IMR-90 (cell line): ENCODE data around the gene ENAH. TPM values are rescaled to one million over a fixed set of nuclear protein-coding genes. Genes with fewer than 3 reads are reported as not detected.
"Not testable (repeated sequence)": the region's sequence is repeated elsewhere in the genome, so short reads cannot be mapped to it uniquely, and the experiment has no call there.

Source experiments
- ATAC-seq: fragments of 200-7000 bp; cut with Tn5 transposase; 2 replicates; pipeline ENCODE4 v1.9.1; 2020; ENCODE audit warnings: low read depth, mild to moderate bottlenecking, moderate library complexity
- BruUV-seq: library from RNA; stranded (reverse); fragments of 400-500 nt; replicated peaks from 2 replicates; lab custom pipeline; 2021; lab: Mats Ljungman, UMichigan
- CTCF ChIA-PET: fragments of 300-600 bp; formaldehyde crosslinking; extraction: SDS; loops from one replicate; lab custom pipeline; 2021; ENCODE audit warnings: antibody characterized with exemption; lab: Yijun Ruan, JAX
- POLR2A ChIA-PET: fragments of 300-600 bp; sonication (Branson Sonifier 250); formaldehyde crosslinking; loops from one replicate; lab custom pipeline; 2022; ENCODE audit warnings: antibody characterized with exemption; ENCODE audit not compliant: unreplicated experiment; lab: Charles Lee
- DNase-seq: peaks from one replicate; pipeline ENCODE4 v3.0.0; 2013
- H2AFZ ChIP-seq: replicated peaks from 2 replicates; pipeline ENCODE3; 2013; ENCODE audit warnings: low read length, mild to moderate bottlenecking; ENCODE audit not compliant: poor library complexity
- H2AK5ac ChIP-seq: 2 replicates; pipeline ENCODE4 v1.6.1; 2013; ENCODE audit warnings: low read depth, low read length, inconsistent platforms
- H2AK9ac ChIP-seq: replicated peaks from 2 replicates; pipeline ENCODE3; 2013; ENCODE audit warnings: mild to moderate bottlenecking, low read depth, low read length, moderate library complexity; ENCODE audit not compliant: poor library complexity
- H2BK120ac ChIP-seq: 2 replicates; pipeline ENCODE4 v1.6.1; 2013; ENCODE audit warnings: low read depth, low read length, inconsistent platforms
- H2BK15ac ChIP-seq: 3 replicates; pipeline ENCODE4 v1.6.1; 2013; ENCODE audit warnings: low read depth, low read length, inconsistent platforms
- H2BK20ac ChIP-seq: 2 replicates; pipeline ENCODE4 v1.6.1; 2013; ENCODE audit warnings: low read depth, mild to moderate bottlenecking, inconsistent platforms, low read length, moderate library complexity
- H2BK5ac ChIP-seq: 2 replicates; pipeline ENCODE4 v1.6.1; 2013; ENCODE audit warnings: mild to moderate bottlenecking, low read depth, low read length, inconsistent platforms; ENCODE audit not compliant: poor library complexity, severe bottlenecking
- H3K14ac ChIP-seq: replicated peaks from 2 replicates; pipeline ENCODE4 v1.6.1; 2013; ENCODE audit warnings: low read depth, low read length, inconsistent platforms
- H3K18ac ChIP-seq: 2 replicates; pipeline ENCODE4 v1.6.1; 2013; ENCODE audit warnings: low read depth, low read length, control low read depth
- H3K23ac ChIP-seq: 2 replicates; pipeline ENCODE4 v1.6.1; 2013; ENCODE audit warnings: low read depth, low read length, inconsistent platforms
- H3K27ac ChIP-seq: 2 replicates; pipeline ENCODE4 v1.5.1; 2013; ENCODE audit warnings: mild to moderate bottlenecking, control low read depth, low read length; ENCODE audit not compliant: insufficient read depth
- H3K27me3 ChIP-seq: 2 replicates; pipeline ENCODE4 v1.6.1; 2013; ENCODE audit warnings: low read length; ENCODE audit not compliant: control insufficient read depth, insufficient read depth
- H3K36me3 ChIP-seq: 2 replicates; pipeline ENCODE4 v1.6.1; 2013; ENCODE audit warnings: low read length, mixed read lengths; ENCODE audit not compliant: control insufficient read depth, insufficient read depth
- H3K4ac ChIP-seq: 2 replicates; pipeline ENCODE4 v1.6.1; 2013; ENCODE audit warnings: low read depth, low read length, inconsistent platforms
- H3K4me1 ChIP-seq: 2 replicates; pipeline ENCODE4 v1.6.1; 2013; ENCODE audit warnings: low read length, mixed read lengths; ENCODE audit not compliant: control insufficient read depth, insufficient read depth
- H3K4me2 ChIP-seq: 2 replicates; pipeline ENCODE4 v1.6.1; 2013; ENCODE audit warnings: low read depth, mild to moderate bottlenecking, control low read depth, low read length, moderate library complexity
- H3K4me3 ChIP-seq: 2 replicates; pipeline ENCODE4 v1.5.1; 2013; ENCODE audit warnings: low read depth, mild to moderate bottlenecking, control low read depth, low read length, moderate library complexity; ENCODE audit not compliant: insufficient read depth
- H3K56ac ChIP-seq: 2 replicates; pipeline ENCODE4 v1.6.1; 2013; ENCODE audit warnings: low read length, inconsistent platforms; ENCODE audit not compliant: insufficient read depth; ENCODE audit errors: extremely low read depth
- H3K79me1 ChIP-seq, 2 experiments: 2 replicates each; pipeline ENCODE4 v1.6.1; 2013; ENCODE audit warnings: low read length in 2 of 2, inconsistent platforms in 1 of 2, low read depth in 1 of 2
- H3K9ac ChIP-seq: 2 replicates; pipeline ENCODE4 v1.6.1; 2013; ENCODE audit warnings: low read depth, low read length, control low read depth
- H3K9me1 ChIP-seq: 2 replicates; pipeline ENCODE4 v1.6.1; 2013; ENCODE audit warnings: low read length, inconsistent platforms; ENCODE audit not compliant: insufficient read depth
- H3K9me3 ChIP-seq: 2 replicates; pipeline ENCODE4 v1.6.1; 2013; ENCODE audit warnings: low read length; ENCODE audit not compliant: control insufficient read depth, insufficient read depth
- H4K20me1 ChIP-seq: 2 replicates; pipeline ENCODE4 v1.6.1; 2013; ENCODE audit warnings: low read length, inconsistent platforms; ENCODE audit not compliant: insufficient read depth
- H4K5ac ChIP-seq: 2 replicates; pipeline ENCODE4 v1.6.1; 2013; ENCODE audit warnings: mild to moderate bottlenecking, low read depth, low read length, control low read depth
- H4K8ac ChIP-seq, 2 experiments: 2 replicates each; pipeline ENCODE4 v1.6.1; 2013; ENCODE audit warnings: low read depth in 2 of 2, low read length in 2 of 2, control low read depth in 1 of 2, inconsistent platforms in 1 of 2
- H4K91ac ChIP-seq: 2 replicates; pipeline ENCODE4 v1.6.1; 2013; ENCODE audit warnings: low read depth, low read length, inconsistent platforms; ENCODE audit not compliant: insufficient read depth
- WGBS, 2 experiments: methylation state at CpG; one replicate each; pipeline versions ENCODE4 v1.1.5 to v1.1.7; 2013; ENCODE audit warnings: missing lambda C conversion rate in 2 of 2; ENCODE audit not compliant: insufficient read length in 1 of 2; ENCODE audit errors: extremely low coverage in 2 of 2; 5-methylcytosine and 5-hydroxymethylcytosine counted together
- dilution Hi-C: fragments of 300-500 bp; cut with HindIII; formaldehyde crosslinking; loops from one replicate; pipeline ENCODE4 v1.14.3; 2018; ENCODE audit warnings: low sequenced_read_pairs; ENCODE audit not compliant: unreplicated experiment
- in situ Hi-C: fragments of 300-500 bp; cut with MboI; formaldehyde crosslinking; loops from 3 replicates; pipeline ENCODE4 v1.14.3; 2019; ENCODE audit warnings: low sequenced_read_pairs, inconsistent platforms, mixed read lengths
- intact Hi-C: fragments of 100-400 bp; cut with micrococcal nuclease; formaldehyde crosslinking; loops from 2 replicates; pipeline ENCODE4 v1.10.0; 2022
- polyA plus RNA-seq, 3 experiments: library from polyadenylated mRNA; depleted of rRNA; stranded (reverse); fragments of >200 nt; gene quantifications; 2 replicates each; pipeline ENCODE4 v1.2.3, GENCODE V29; 2012; ENCODE audit warnings: low replicate concordance in 1 of 3
- total RNA-seq: library from RNA; depleted of rRNA; stranded (reverse); fragments of >200 nt; gene quantifications from 2 replicates; pipeline ENCODE4 v1.2.3, GENCODE V29; 2012

ENAH gene
- total and polyA plus RNA-seq, 2 of the 4 experiments (the other 2 are of a cell fraction) = 61.3 to 86.9 TPM

- H4K8ac ChIP-seq, H2BK20ac ChIP-seq, H3K27ac ChIP-seq, H2AK9ac ChIP-seq, H3K4me2 ChIP-seq, BruUV-seq, H2BK120ac ChIP-seq, H4K20me1 ChIP-seq, H3K9ac ChIP-seq, H3K4ac ChIP-seq, H2BK5ac ChIP-seq, DNase-seq, H2AK5ac ChIP-seq, H3K9me1 ChIP-seq, H2BK15ac ChIP-seq, H3K18ac ChIP-seq, H4K91ac ChIP-seq, H3K14ac ChIP-seq, intact Hi-C loops, H3K23ac ChIP-seq, H4K5ac ChIP-seq, H3K79me1 ChIP-seq, H3K56ac ChIP-seq, H3K9me3 ChIP-seq, ATAC-seq, H3K36me3 ChIP-seq, dilution Hi-C loops, POLR2A ChIA-PET, CTCF ChIA-PET, H3K4me3 ChIP-seq, H2AFZ ChIP-seq, H3K27me3 ChIP-seq: not testable (repeated sequence)
- H3K4me1 ChIP-seq = peaks cover 13% of the 10 kb centered on the region
- in situ Hi-C loops = loop anchor here (5.0 kb wide), 1 partner anchor 49 kb away; no protein-coding TSS in a partner anchor
- WGBS, 2 experiments = no CpG with 5 or more reads among the region's 6 CpGs
Measured at GRCh38 chr1:225693697-225694096, 40.8 kb upstream of the ENAH start.
